Measurements from ENCODE around the gene PIP4K2C. TPM values are rescaled to one million over a fixed set of nuclear protein-coding genes. Genes with fewer than 3 reads are reported as not detected.

Gene PIP4K2C
- polyA plus RNA-seq, 2 of the 4 experiments (the other 2 are of a cell fraction) = 35.3 to 62.9 TPM

DNA sequence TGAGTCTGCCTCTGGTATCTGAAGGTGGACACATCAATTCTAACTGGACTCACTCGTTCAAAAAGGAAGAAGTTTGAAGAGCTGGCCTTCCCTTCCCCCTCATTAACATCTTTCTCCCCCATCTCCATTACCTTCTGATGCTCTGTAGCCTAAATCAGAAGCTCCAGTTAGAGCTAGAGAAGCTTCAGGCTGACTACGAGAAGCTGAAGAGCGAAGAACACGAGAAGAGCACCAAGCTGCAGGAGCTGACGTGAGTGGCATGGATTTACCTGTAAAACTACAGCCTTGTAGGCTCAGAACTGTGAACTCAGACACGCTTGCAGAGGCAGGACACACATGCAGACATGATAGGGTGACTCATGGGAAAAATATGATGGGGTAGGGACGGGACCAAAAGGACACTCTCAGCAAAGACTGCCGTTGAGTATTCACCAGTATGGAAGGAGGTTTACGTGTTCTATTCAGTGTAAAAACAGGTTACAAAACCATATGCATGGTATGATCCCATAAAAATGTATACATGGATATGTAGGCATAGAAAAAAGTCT, 14.3 kb upstream of the PIP4K2C start (continued):
- TF ChIP-seq, protein P1, sequence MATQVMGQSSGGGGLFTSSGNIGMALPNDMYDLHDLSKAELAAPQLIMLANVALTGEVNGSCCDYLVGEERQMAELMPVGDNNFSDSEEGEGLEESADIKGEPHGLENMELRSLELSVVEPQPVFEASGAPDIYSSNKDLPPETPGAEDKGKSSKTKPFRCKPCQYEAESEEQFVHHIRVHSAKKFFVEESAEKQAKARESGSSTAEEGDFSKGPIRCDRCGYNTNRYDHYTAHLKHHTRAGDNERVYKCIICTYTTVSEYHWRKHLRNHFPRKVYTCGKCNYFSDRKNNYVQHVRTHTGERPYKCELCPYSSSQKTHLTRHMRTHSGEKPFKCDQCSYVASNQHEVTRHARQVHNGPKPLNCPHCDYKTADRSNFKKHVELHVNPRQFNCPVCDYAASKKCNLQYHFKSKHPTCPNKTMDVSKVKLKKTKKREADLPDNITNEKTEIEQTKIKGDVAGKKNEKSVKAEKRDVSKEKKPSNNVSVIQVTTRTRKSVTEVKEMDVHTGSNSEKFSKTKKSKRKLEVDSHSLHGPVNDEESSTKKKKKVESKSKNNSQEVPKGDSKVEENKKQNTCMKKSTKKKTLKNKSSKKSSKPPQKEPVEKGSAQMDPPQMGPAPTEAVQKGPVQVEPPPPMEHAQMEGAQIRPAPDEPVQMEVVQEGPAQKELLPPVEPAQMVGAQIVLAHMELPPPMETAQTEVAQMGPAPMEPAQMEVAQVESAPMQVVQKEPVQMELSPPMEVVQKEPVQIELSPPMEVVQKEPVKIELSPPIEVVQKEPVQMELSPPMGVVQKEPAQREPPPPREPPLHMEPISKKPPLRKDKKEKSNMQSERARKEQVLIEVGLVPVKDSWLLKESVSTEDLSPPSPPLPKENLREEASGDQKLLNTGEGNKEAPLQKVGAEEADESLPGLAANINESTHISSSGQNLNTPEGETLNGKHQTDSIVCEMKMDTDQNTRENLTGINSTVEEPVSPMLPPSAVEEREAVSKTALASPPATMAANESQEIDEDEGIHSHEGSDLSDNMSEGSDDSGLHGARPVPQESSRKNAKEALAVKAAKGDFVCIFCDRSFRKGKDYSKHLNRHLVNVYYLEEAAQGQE (IDR thresholded peaks at IDR 0.05) = no peak
- TF ChIP-seq TP53 (CRISPR knock-in tag; IDR thresholded peaks at IDR 0.05) (no peak), HOXA7 (CRISPR knock-in tag; IDR thresholded peaks at IDR 0.05) (no peak)

DNA sequence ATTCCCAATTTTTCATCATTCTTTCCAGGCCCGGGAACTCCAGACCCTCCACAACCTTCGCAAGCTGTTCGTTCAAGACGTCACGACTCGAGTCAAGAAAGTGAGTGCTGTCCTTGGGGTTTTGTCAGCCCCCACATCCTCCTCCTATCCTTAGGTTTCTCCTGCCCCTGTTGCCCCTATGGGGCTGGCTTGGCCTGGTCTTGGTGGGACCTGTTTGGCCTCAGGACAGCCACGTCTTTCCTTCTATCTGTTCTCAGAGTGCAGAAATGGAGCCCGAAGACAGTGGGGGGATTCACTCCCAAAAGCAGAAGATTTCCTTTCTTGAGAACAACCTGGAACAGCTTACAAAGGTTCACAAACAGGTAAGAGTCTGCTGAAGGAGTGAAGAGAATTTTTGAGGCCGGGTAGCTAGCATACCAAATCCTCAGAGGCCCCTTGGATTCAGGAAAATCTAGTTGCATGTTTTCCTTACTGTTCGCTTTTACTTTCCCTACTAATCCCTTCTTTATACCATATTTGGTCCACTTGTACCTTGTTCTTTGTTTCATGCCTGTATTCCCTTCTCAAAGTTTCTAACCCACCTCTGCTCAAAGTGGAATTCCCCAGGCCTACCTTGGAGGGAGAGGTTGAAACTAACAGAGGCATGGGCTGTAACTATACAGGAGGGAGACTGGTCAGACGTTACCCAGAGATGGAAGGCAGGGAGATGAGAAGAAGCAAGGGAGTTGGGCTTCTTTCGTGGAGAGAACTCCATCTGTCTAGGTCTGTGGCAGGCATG, 12.8 kb upstream of the PIP4K2C start:
- CTCF ChIA-PET = interaction anchor here (1.5 to 10.0 kb wide), 2 partner anchors 10 to 35 kb away, joined by 4 to 336 read pairs; partner anchors contain the start of genes ARHGEF25 and DTX3
- FAIRE-seq (no peak), ATAC-seq (no peak), DNase-seq (ENCODE audit: low read depth in 1 of 2, low spot score in 1 of 2) (no peak)
- Histone ChIP-seq H3K27ac (no peak overlapping the region), H3K9me3 (no peaks in the 10 kb centered on the region), H3K4me3 (no peak overlapping the region), H3K4me1 (peaks cover 13% of the 10 kb centered on the region), H3K4me2 (no peak overlapping the region)
- POLR2A ChIA-PET = no interaction called here
- WGBS (ENCODE audit: missing lambda C conversion rate) = 77% methylated on average over 12 of the region's 12 CpGs
- TF ChIP-seq MYC (IDR thresholded peaks at IDR 0.05; ENCODE audit: borderline replicate concordance, low read length) = no peak
- TF ChIP-seq SREBF2 (IDR thresholded peaks at IDR 0.05) = no peak
- TF ChIP-seq JUN (IDR thresholded peaks at IDR 0.05) = no peak
- TF ChIP-seq, protein P2, sequence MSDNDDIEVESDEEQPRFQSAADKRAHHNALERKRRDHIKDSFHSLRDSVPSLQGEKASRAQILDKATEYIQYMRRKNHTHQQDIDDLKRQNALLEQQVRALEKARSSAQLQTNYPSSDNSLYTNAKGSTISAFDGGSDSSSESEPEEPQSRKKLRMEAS (IDR thresholded peaks at IDR 0.05) = no peak
- TF ChIP-seq HOXA7 (CRISPR knock-in tag; IDR thresholded peaks at IDR 0.05) = no peak
- no peak for TF ChIP-seq RFX5 (IDR thresholded peaks at IDR 0.05)
- TF ChIP-seq MAZ (IDR thresholded peaks at IDR 0.05; ENCODE audit: borderline replicate concordance, low read depth, low read length) = no peak
- TF ChIP-seq CBX8 (IDR thresholded peaks at IDR 0.05) = no peak
- no peak for TF ChIP-seq MAFK (IDR thresholded peaks at IDR 0.05; ENCODE audit: partially characterized antibody)
- no peak for TF ChIP-seq CHD2 (IDR thresholded peaks at IDR 0.05; ENCODE audit: low read length, partially characterized antibody)
- TF ChIP-seq, protein P3, sequence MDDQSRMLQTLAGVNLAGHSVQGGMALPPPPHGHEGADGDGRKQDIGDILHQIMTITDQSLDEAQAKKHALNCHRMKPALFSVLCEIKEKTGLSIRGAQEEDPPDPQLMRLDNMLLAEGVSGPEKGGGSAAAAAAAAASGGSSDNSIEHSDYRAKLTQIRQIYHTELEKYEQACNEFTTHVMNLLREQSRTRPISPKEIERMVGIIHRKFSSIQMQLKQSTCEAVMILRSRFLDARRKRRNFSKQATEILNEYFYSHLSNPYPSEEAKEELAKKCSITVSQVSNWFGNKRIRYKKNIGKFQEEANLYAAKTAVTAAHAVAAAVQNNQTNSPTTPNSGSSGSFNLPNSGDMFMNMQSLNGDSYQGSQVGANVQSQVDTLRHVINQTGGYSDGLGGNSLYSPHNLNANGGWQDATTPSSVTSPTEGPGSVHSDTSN (IDR thresholded peaks at IDR 0.05) = no peak

DNA sequence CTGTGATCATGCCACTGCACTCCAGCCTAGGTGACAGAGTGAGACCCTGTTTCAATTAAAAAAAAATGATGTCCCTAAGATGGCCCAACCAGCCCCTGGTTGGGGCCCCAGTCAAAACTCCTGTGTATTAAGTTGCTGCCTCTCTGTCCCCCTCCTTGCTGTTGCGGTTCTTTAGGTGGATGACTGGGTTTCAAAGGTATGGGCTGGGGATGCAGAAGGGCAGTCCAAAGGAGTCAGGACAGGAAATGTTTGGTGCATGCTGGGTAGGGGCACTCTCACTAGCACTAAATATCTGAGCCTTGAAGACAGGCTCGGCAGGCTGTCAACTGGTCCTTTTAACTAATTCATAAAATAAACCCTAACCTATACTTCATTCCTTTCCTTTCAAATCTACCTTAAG, 12.0 kb upstream of the PIP4K2C start:
- FAIRE-seq = no peak

More for the DNA sequence above, 12.0 kb upstream of the PIP4K2C start:
- no peaks in the 10 kb centered on the region for H3K9me3 ChIP-seq
- ChIA-PET CTCF (interaction anchor here (7.4 to 10.0 kb wide), 2 partner anchors 34 to 53 kb away, joined by 76 to 336 read pairs; partner anchors contain the start of genes ARHGEF25, B4GALNT1 and DTX3), POLR2A (no interaction called here)
- ATAC-seq (no peak), DNase-seq (ENCODE audit: low read depth in 1 of 2, low spot score in 1 of 2) (no peak)
- TF ChIP-seq HOXB5 (CRISPR knock-in tag; IDR thresholded peaks at IDR 0.05) (no peak), HEYL (CRISPR knock-in tag; IDR thresholded peaks at IDR 0.05) (no peak), RAD21 (conservative IDR thresholded peaks at IDR 0.05 in 1 of 2, IDR thresholded peaks at IDR 0.05 in 1 of 2) (no peak), FOSL2 (IDR thresholded peaks at IDR 0.05) (no peak), FOSL2 (CRISPR knock-in tag; IDR thresholded peaks at IDR 0.05) (no peak), ESRRA (IDR thresholded peaks at IDR 0.05; ENCODE audit: borderline replicate concordance, low read length) (no peak), SMC3 (IDR thresholded peaks at IDR 0.05) (no peak)
- TF ChIP-seq, protein P4, sequence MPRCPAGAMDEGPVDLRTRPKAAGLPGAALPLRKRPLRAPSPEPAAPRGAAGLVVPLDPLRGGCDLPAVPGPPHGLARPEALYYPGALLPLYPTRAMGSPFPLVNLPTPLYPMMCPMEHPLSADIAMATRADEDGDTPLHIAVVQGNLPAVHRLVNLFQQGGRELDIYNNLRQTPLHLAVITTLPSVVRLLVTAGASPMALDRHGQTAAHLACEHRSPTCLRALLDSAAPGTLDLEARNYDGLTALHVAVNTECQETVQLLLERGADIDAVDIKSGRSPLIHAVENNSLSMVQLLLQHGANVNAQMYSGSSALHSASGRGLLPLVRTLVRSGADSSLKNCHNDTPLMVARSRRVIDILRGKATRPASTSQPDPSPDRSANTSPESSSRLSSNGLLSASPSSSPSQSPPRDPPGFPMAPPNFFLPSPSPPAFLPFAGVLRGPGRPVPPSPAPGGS (IDR thresholded peaks at IDR 0.05) = no peak
- 88% methylated on average over 2 of the region's 2 CpGs for WGBS (ENCODE audit: missing lambda C conversion rate)
- H3K4me2 ChIP-seq = no peak overlapping the region; the same call in 2 of the 3 replicates
- peaks cover 13% of the 10 kb centered on the region for H3K4me1 ChIP-seq
- H3K4me3 ChIP-seq = no peak overlapping the region
- H3K27ac ChIP-seq = no peak overlapping the region

Data from A549 (cell line).